ENCODE measurements around the gene RITA1. TPM values are rescaled to one million over a fixed set of nuclear protein-coding genes. Genes with fewer than 3 reads are reported as not detected.

RITA1 gene
- total RNA-seq, 1 experiment from 2014 or later: 33.6 TPM

GRCh38 chr12:113180333-113180732, 5.2 kb upstream of the RITA1 start:
- H3K4me3 ChIP-seq (ENCODE audit: low read depth, low read length): no peak overlapping the region
- no peaks in the 10 kb centered on the region for H3K4me1 Mint-ChIP-seq (ENCODE audit: low read depth, unreplicated experiment)
- H3K9me3 ChIP-seq: no peaks in the 10 kb centered on the region
- H3K27me3 ChIP-seq (replicated peaks; ENCODE audit: control insufficient read depth, insufficient read depth, low read length): no peaks in the 10 kb centered on the region
- peaks cover 69% of the 10 kb centered on the region for H3K36me3 Mint-ChIP-seq (ENCODE audit: insufficient read depth, unreplicated experiment)
- DNase-seq: no peak
- intact Hi-C loops (cut with micrococcal nuclease; ENCODE audit: unreplicated experiment): no loop called here
- no peaks in the 10 kb centered on the region for H3K4me1 ChIP-seq
- H3K4me3 Mint-ChIP-seq (ENCODE audit: unreplicated experiment): no peak overlapping the region
- no TSS peak for BruUV-seq (replicated peaks)
- CTCF ChIA-PET: no interaction called here
- POLR2A ChIA-PET: no interaction called here
- H3K27me3 Mint-ChIP-seq (ENCODE audit: insufficient read depth, unreplicated experiment): no peaks in the 10 kb centered on the region
- TF ChIP-seq CTCF (IDR thresholded peaks at IDR 0.05; ENCODE audit: insufficient read depth in 1 of 2, low read depth in 1 of 2, low read length in 1 of 2, severe bottlenecking in 1 of 2, unreplicated experiment in 1 of 2): no peak
- H3K36me3 ChIP-seq (ENCODE audit: control insufficient read depth, insufficient read depth, low read length): peaks cover 3% of the 10 kb centered on the region
- no peak overlapping the region for H3K27ac Mint-ChIP-seq (ENCODE audit: unreplicated experiment)
- H3K9me3 Mint-ChIP-seq (ENCODE audit: unreplicated experiment): no peaks in the 10 kb centered on the region

- Mint-ChIP-seq H3K4me3 (ENCODE audit: unreplicated experiment) (no peak overlapping the region), H3K9me3 (ENCODE audit: unreplicated experiment) (no peaks in the 10 kb centered on the region), H3K27ac (ENCODE audit: unreplicated experiment) (no peak overlapping the region), H3K27me3 (ENCODE audit: insufficient read depth, unreplicated experiment) (no peaks in the 10 kb centered on the region), H3K4me1 (ENCODE audit: low read depth, unreplicated experiment) (peaks cover 10% of the 10 kb centered on the region), H3K36me3 (ENCODE audit: insufficient read depth, unreplicated experiment) (peaks cover 84% of the 10 kb centered on the region)
- no TSS peak for BruUV-seq (replicated peaks)
- H3K9me3 ChIP-seq: no peaks in the 10 kb centered on the region
- no peak for TF ChIP-seq CTCF (IDR thresholded peaks at IDR 0.05; ENCODE audit: insufficient read depth in 1 of 2, low read depth in 1 of 2, low read length in 1 of 2, severe bottlenecking in 1 of 2, unreplicated experiment in 1 of 2)
- no peak overlapping the region for H3K4me3 ChIP-seq (ENCODE audit: low read depth, low read length)
- no peaks in the 10 kb centered on the region for H3K27me3 ChIP-seq (replicated peaks; ENCODE audit: control insufficient read depth, insufficient read depth, low read length)
- H3K36me3 ChIP-seq (ENCODE audit: control insufficient read depth, insufficient read depth, low read length): peaks cover 5% of the 10 kb centered on the region
- no peaks in the 10 kb centered on the region for H3K4me1 ChIP-seq
- ChIA-PET POLR2A (no interaction called here), CTCF (interaction anchor here (0.7 kb wide), 1 partner anchor 33 kb away, joined by 4 read pairs; the partner anchor contains the start of gene CFAP73)
- intact Hi-C loops (cut with micrococcal nuclease; ENCODE audit: unreplicated experiment): no loop called here
- DNase-seq: no peak
Observed at GRCh38 chr12:113181975-113182374, 3.5 kb upstream of the RITA1 start.

DNA sequence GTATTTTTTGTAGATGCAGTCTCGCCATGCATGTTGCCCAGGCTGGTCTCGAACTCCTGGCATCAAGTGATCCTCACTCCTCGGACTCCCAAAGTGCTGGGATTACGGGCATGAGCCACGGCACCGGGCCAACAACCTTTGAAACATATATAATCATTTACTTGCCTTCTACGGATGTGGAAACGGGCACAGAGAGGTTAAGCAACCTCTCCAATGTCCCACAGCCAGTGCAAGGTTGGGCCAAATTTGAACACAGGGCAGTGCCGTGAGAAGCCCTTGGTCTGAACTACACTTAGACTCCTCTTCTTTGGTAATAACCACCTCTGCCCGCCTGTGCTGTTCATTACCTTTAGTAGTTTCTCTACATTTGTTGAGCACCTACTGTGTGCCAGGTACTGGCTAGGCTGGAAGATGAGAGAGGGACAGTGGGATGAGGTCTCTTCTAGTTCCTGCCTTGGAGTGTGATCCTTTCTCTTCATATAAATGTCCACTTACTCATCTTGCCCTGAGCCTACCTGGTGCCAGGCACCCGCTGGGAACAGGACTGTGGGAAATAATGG, 2.4 kb upstream of the RITA1 start:
- Histone ChIP-seq H3K36me3 (ENCODE audit: control insufficient read depth, insufficient read depth, low read length) (peaks cover 5% of the 10 kb centered on the region), H3K4me3 (ENCODE audit: low read depth, low read length) (no peak overlapping the region), H3K27me3 (replicated peaks; ENCODE audit: control insufficient read depth, insufficient read depth, low read length) (no peaks in the 10 kb centered on the region), H3K9me3 (no peaks in the 10 kb centered on the region), H3K4me1 (no peaks in the 10 kb centered on the region)
- CTCF ChIA-PET: interaction anchor here (0.6 kb wide), 1 partner anchor 22 kb away, joined by 4 read pairs; no protein-coding TSS in a partner anchor
- H3K4me3 Mint-ChIP-seq (ENCODE audit: unreplicated experiment): no peak overlapping the region
- no peak for DNase-seq
- H3K9me3 Mint-ChIP-seq (ENCODE audit: unreplicated experiment): no peaks in the 10 kb centered on the region
- no peak overlapping the region for H3K27ac Mint-ChIP-seq (ENCODE audit: unreplicated experiment)
- TSS peak; percentile 51 for BruUV-seq (replicated peaks)
- TF ChIP-seq CTCF (IDR thresholded peaks at IDR 0.05; ENCODE audit: insufficient read depth in 1 of 2, low read depth in 1 of 2, low read length in 1 of 2, severe bottlenecking in 1 of 2, unreplicated experiment in 1 of 2): no peak
- H3K4me1 Mint-ChIP-seq (ENCODE audit: low read depth, unreplicated experiment): peaks cover 10% of the 10 kb centered on the region
- intact Hi-C loops (cut with micrococcal nuclease; ENCODE audit: unreplicated experiment): no loop called here
- no peaks in the 10 kb centered on the region for H3K27me3 Mint-ChIP-seq (ENCODE audit: insufficient read depth, unreplicated experiment)
- peaks cover 79% of the 10 kb centered on the region for H3K36me3 Mint-ChIP-seq (ENCODE audit: insufficient read depth, unreplicated experiment)
- POLR2A ChIA-PET: no interaction called here
